Mucosa of stomach (tissue), 1 donor: Measurements from ENCODE around the gene NXPE3.
"Not testable (repeated sequence)": the region's sequence is repeated elsewhere in the genome, so short reads cannot be mapped to it uniquely, and the experiment has no call there.

Experiments used
- H3K27me3 ChIP-seq: one replicate; pipeline ENCODE4 v1.7.0; 2013; ENCODE audit warnings: mild to moderate bottlenecking, low read length; ENCODE audit not compliant: control insufficient read depth, insufficient read depth
- H3K36me3 ChIP-seq: one replicate; pipeline ENCODE4 v1.7.0; 2013; ENCODE audit warnings: low read length; ENCODE audit not compliant: control insufficient read depth, insufficient read depth
- H3K4me1 ChIP-seq: one replicate; pipeline ENCODE4 v1.7.0; 2013; ENCODE audit warnings: mild to moderate bottlenecking, low read length; ENCODE audit not compliant: control insufficient read depth, insufficient read depth
- H3K4me3 ChIP-seq: one replicate; pipeline ENCODE4 v1.7.0; 2013; ENCODE audit warnings: low read length
- H3K9ac ChIP-seq: one replicate; pipeline ENCODE4 v1.7.0; 2013; ENCODE audit warnings: mild to moderate bottlenecking, low read length, moderate library complexity
- H3K9me3 ChIP-seq: one replicate; pipeline ENCODE4 v1.7.0; 2013; ENCODE audit warnings: mild to moderate bottlenecking, low read length, moderate library complexity; ENCODE audit not compliant: control insufficient read depth
- donor health status: Pancreatic carcinoma.

Gene NXPE3

GRCh38 chr3:101861789-101862415 is 82.9 kb downstream of the NXPE3 start:
- H3K4me3 ChIP-seq: no peak overlapping the region
- H3K9me3 ChIP-seq: no peaks in the 10 kb centered on the region
- no peaks in the 10 kb centered on the region for H3K27me3 ChIP-seq
- H3K9ac ChIP-seq: no peak overlapping the region
- peaks cover 18% of the 10 kb centered on the region for H3K4me1 ChIP-seq
- H3K36me3 ChIP-seq: peaks cover 7% of the 10 kb centered on the region

DNA sequence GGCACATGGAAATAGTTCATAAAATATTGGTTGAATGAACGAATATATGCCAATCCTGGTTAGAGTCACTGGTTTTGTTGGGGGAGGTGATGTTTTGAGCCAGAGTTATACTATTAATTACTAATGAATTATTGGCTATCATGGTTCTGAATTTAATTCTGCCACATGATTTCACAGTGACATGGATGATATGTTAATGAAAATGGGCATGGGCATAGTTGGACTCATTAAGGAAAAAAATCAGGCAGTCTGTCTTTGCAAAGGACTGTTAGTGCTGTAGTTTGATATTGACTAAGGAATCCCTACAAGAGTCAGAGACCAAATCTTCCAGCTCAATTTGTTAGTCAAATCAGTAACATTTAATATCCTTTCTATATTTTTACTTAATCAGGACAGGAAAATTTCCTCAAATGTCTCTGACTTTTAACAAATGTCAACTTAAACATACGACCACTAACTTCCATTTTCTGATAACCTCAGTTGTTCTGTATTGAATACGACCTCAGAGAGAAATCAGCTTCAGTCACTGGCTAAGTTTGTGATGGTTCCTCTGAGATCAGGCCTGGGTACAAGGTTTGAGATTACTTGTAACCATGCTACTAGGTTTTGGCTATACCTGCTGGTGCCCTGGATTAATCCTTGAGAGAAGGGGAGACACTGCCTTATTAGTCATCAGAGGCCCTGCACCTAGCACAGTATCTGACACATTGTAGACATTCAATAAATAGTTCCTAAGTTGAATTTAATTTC is 83.6 kb downstream of the NXPE3 start:
- Histone ChIP-seq H3K4me3 (no peak overlapping the region), H3K27me3 (no peaks in the 10 kb centered on the region), H3K9me3 (no peaks in the 10 kb centered on the region), H3K9ac (no peak overlapping the region), H3K4me1 (peaks cover 15% of the 10 kb centered on the region), H3K36me3 (peaks cover 1% of the 10 kb centered on the region)

DNA sequence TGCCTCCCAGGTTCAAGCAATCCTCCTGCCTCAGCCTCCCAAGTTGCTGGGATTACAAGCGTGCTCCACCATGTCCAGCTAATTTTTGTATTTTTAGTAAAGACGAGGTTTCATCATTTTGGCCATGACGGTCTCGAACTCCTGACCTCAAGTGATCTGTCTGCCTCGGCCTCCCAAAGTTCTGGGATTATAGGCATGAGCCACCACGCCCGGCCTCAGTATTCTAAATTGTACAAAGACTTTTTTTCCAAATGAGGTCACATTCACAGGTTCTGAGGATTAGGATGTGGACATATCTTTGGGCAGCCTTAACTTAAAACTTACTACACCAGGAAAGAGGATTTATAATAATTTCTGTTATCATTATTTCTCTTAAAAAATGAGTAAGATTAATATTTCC is 85.9 kb downstream of the NXPE3 start:
- not testable (repeated sequence) for H3K9ac ChIP-seq, H3K36me3 ChIP-seq, H3K27me3 ChIP-seq, H3K9me3 ChIP-seq, H3K4me3 ChIP-seq
- peaks cover 30% of the 10 kb centered on the region for H3K4me1 ChIP-seq

- H3K36me3 ChIP-seq: no peaks in the 10 kb centered on the region
These were observed 86.9 kb downstream of the NXPE3 start for GRCh38 chr3:101865751-101866509.

DNA sequence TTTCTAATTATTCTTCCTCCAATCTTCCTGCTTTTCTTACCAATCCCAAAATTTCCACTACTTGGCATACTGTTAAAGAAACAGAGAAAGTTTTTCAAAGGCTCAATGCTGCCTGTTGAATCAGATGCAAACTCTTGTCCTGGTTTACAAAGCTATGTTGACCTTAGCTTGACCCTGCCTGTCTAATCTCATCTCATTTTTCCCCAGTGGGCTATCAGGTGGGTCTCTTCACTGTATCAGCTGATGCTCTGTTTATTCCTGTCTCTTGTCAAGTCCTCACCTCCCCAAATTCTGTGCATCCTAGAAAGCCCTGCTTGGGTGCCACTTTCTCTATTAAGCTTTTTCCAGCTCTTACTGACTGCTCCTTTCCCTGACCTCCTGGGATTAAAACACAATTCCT is 88.5 kb downstream of the NXPE3 start:
- Histone ChIP-seq H3K4me3 (no peak overlapping the region), H3K9me3 (no peaks in the 10 kb centered on the region), H3K9ac (no peak overlapping the region), H3K27me3 (no peaks in the 10 kb centered on the region), H3K4me1 (peaks cover 30% of the 10 kb centered on the region), H3K36me3 (no peaks in the 10 kb centered on the region)

More at GRCh38 chr3:101865751-101866509, 86.9 kb downstream of the NXPE3 start:
- Histone ChIP-seq H3K9ac (no peak overlapping the region), H3K4me1 (peaks cover 30% of the 10 kb centered on the region), H3K27me3 (no peaks in the 10 kb centered on the region), H3K4me3 (no peak overlapping the region), H3K9me3 (no peaks in the 10 kb centered on the region)

- Histone ChIP-seq H3K4me3 (no peak overlapping the region), H3K9me3 (no peaks in the 10 kb centered on the region), H3K36me3 (no peaks in the 10 kb centered on the region)
These were observed 89.0 kb downstream of the NXPE3 start for GRCh38 chr3:101867996-101868395.

DNA sequence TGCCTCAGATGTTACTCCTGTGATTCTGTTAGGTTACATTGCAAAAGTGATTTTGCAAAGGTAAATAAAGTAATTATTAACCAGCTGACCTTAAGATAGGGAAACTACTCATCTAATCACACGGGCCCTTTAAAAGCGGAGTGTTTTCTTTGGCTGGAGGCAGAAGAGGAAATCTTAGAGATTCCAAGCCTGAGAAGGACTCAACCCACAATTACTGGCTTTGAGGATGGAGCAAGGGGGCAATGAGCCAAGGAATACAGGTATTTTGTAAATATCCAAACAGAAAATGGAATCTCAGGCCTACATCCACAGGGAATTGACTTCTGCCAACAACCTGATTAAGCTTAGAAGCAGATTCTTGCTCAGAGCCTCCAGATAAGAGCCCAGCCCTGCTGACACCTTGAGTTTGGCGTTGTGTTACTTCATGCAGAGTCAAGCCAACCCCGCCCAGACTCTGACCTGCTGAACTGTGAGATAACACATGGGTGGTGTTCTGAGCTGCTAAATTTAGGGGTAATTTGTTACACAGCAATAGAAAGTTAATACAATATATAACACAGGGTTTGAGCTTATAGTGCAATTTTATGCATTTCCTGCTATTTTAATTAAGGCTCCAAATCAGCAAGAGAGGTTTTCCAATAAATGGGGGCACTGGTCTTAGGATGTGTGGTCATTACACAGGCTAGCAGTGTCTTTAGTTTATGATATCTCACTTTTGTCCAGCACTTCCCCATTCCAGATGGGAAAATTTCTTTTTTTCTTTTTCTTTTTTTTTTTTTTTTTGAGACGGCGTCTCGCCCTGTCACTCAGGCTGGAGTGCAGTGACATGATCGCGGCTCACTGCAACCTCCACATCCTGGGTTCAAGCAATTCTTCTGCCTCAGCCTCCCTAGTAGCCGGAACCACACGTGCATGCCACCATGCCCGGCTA is 89.8 kb downstream of the NXPE3 start:
- Histone ChIP-seq H3K36me3 (no peaks in the 10 kb centered on the region), H3K4me3 (no peak overlapping the region), H3K27me3 (no peaks in the 10 kb centered on the region), H3K9ac (no peak overlapping the region), H3K9me3 (no peaks in the 10 kb centered on the region), H3K4me1 (peaks cover 34% of the 10 kb centered on the region)

More at GRCh38 chr3:101867996-101868395, 89.0 kb downstream of the NXPE3 start:
- no peaks in the 10 kb centered on the region for H3K27me3 ChIP-seq
- peaks cover 30% of the 10 kb centered on the region for H3K4me1 ChIP-seq
- H3K9ac ChIP-seq: no peak overlapping the region

GRCh38 chr3:101870138-101870537 is 91.1 kb downstream of the NXPE3 start:
- peaks cover 33% of the 10 kb centered on the region for H3K4me1 ChIP-seq
- H3K4me3 ChIP-seq: no peak overlapping the region
- no peak overlapping the region for H3K9ac ChIP-seq
- no peaks in the 10 kb centered on the region for H3K27me3 ChIP-seq
- H3K9me3 ChIP-seq: no peaks in the 10 kb centered on the region
- no peaks in the 10 kb centered on the region for H3K36me3 ChIP-seq

GRCh38 chr3:101873619-101874018 is 94.6 kb downstream of the NXPE3 start:
- Histone ChIP-seq H3K27me3 (no peaks in the 10 kb centered on the region), H3K9ac (no peak overlapping the region), H3K4me1 (peaks cover 17% of the 10 kb centered on the region), H3K4me3 (no peak overlapping the region), H3K36me3 (no peaks in the 10 kb centered on the region), H3K9me3 (no peaks in the 10 kb centered on the region)

DNA sequence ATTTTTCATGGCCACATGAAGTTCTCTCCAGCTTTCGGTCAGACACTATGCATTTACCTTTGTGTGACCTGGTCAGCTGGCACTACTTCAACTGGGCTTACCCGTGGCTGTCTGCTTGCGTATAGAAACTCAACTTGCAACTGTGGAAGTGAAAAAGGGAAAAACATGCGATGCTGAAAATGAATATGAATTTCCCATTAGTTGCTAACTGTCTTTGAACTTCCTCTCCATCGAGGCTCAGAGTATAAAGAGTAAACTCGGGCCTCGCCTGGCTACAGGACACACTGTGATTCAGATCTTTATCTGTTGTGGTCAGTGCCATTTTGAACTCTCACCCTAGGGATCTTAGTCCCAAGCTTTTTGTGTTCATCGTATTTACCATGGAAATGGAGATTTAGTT is 97.1 kb downstream of the NXPE3 start:
- H3K36me3 ChIP-seq: no peaks in the 10 kb centered on the region
- no peak overlapping the region for H3K4me3 ChIP-seq
- no peak overlapping the region for H3K9ac ChIP-seq
- H3K4me1 ChIP-seq: peaks cover 12% of the 10 kb centered on the region
- H3K9me3 ChIP-seq: no peaks in the 10 kb centered on the region
- H3K27me3 ChIP-seq: no peaks in the 10 kb centered on the region
